HepG2 (cell line): ENCODE measurements around the gene SLC28A1. TPM values are rescaled to one million over a fixed set of nuclear protein-coding genes. Genes with fewer than 3 reads are reported as not detected.

ENCODE experiments used
- JUNB ChIP-seq: sonication (generic); formaldehyde crosslinking; IDR thresholded peaks from 2 replicates; pipeline ENCODE4 v1.8.0; 2022; ENCODE audit warnings: missing genetic modification reagents, mild to moderate bottlenecking, borderline replicate concordance
- KLF11 ChIP-seq: IDR thresholded peaks from 2 replicates; pipeline ENCODE4 v1.6.1; 2016; ENCODE audit warnings: missing compliant biosample characterization
- SALL1 ChIP-seq: sonication (generic); formaldehyde crosslinking; IDR thresholded peaks from 2 replicates; pipeline ENCODE4 v1.8.0; 2022; ENCODE audit warnings: mild to moderate bottlenecking, missing genetic modification reagents
- SKI ChIP-seq: fragments of 450-650 bp; IDR thresholded peaks from one replicate; pipeline ENCODE4 v1.6.1; 2018; ENCODE audit warnings: mild to moderate bottlenecking; ENCODE audit not compliant: partially characterized antibody
- SOX6 ChIP-seq, 2 experiments: fragments of 450-650 bp in 1 of 2; sonication (generic) in 1 of 2; formaldehyde crosslinking in 1 of 2; IDR thresholded peaks; 2 replicates each; pipeline versions ENCODE4 v1.4.0 to v1.6.1; 2017 to 2020; ENCODE audit warnings: antibody characterized with exemption in 1 of 2, mild to moderate bottlenecking in 1 of 2, missing genetic modification reagents in 1 of 2
- SUZ12 ChIP-seq: fragments of 150-350 bp; IDR thresholded peaks from 2 replicates; pipeline ENCODE4 v1.6.1; 2014; ENCODE audit warnings: low read depth, low read length
- TEAD2 ChIP-seq: sonication (generic); formaldehyde crosslinking; IDR thresholded peaks from 2 replicates; pipeline ENCODE4 v1.9.0; 2021; ENCODE audit warnings: missing genetic modification reagents
- XBP1 ChIP-seq: sonication (generic); formaldehyde crosslinking; IDR thresholded peaks from 2 replicates; pipeline ENCODE4 v1.5.0; 2020; ENCODE audit warnings: missing genetic modification reagents
- ZNF30 ChIP-seq: sonication (generic); formaldehyde crosslinking; IDR thresholded peaks from 2 replicates; pipeline ENCODE4 v1.5.0; 2020; ENCODE audit warnings: mild to moderate bottlenecking, missing genetic modification reagents
- ZNF431 ChIP-seq: sonication (generic); formaldehyde crosslinking; IDR thresholded peaks from 2 replicates; pipeline ENCODE4 v1.9.0; 2022; ENCODE audit warnings: missing genetic modification reagents, low read depth, mild to moderate bottlenecking, borderline replicate concordance
- ZNF441 ChIP-seq: sonication (generic); formaldehyde crosslinking; IDR thresholded peaks from 2 replicates; pipeline ENCODE4 v1.7.0; 2021; ENCODE audit warnings: missing genetic modification reagents, borderline replicate concordance
- ZNF891 ChIP-seq: sonication (generic); formaldehyde crosslinking; IDR thresholded peaks from 2 replicates; pipeline ENCODE4 v1.5.0; 2020; ENCODE audit warnings: mild to moderate bottlenecking, missing genetic modification reagents
- polyA plus RNA-seq, 8 experiments: library from polyadenylated mRNA; depleted of rRNA in 3 of 8; stranded (reverse) in 7 of 8; unstranded in 1 of 8; fragments of >200 nt; fragmentation: Illumina TruSeq in 4 of 8; extraction: Trizol in 4 of 8; gene quantifications; 2 replicates each; pipeline versions ENCODE4 v1.2.1 to v1.2.3, GENCODE V29; 2011 to 2016; ENCODE audit warnings: low read depth in 4 of 8, missing spikeins in 1 of 8, mixed read lengths in 1 of 8; ENCODE audit not compliant: insufficient read depth in 1 of 8
- total RNA-seq, 5 experiments: library from RNA; depleted of rRNA; stranded (reverse); fragments of >200 nt; fragmentation: Illumina TruSeq; extraction: Trizol; gene quantifications; 2 replicates each; pipeline ENCODE4 v1.2.3, GENCODE V29; 2016; ENCODE audit warnings: low read depth in 1 of 5
- TF ChIP-seq, protein P1 (sequence below): sonication (generic); formaldehyde crosslinking; IDR thresholded peaks from 2 replicates; pipeline ENCODE4 v1.4.0; 2020; ENCODE audit warnings: mild to moderate bottlenecking, missing genetic modification reagents
- TF ChIP-seq, protein P2 (sequence below): sonication (generic); formaldehyde crosslinking; IDR thresholded peaks from 2 replicates; pipeline ENCODE4 v1.5.0; 2020; ENCODE audit warnings: missing genetic modification reagents
- TF ChIP-seq, protein P3 (sequence below): IDR thresholded peaks from 2 replicates; pipeline ENCODE4 v1.6.1; 2016; ENCODE audit warnings: missing compliant biosample characterization, missing genetic modification reagents, borderline replicate concordance
- TF ChIP-seq, protein P4 (sequence below): sonication (generic); formaldehyde crosslinking; IDR thresholded peaks from 2 replicates; pipeline ENCODE4 v1.4.0; 2020; ENCODE audit warnings: mild to moderate bottlenecking, missing genetic modification reagents

SLC28A1 gene
- total and polyA plus RNA-seq, 2 of the 13 experiments (the other 11 are each of a cell fraction or from before 2014, with no cell fraction given) = 0.31 to 5.8 TPM

DNA sequence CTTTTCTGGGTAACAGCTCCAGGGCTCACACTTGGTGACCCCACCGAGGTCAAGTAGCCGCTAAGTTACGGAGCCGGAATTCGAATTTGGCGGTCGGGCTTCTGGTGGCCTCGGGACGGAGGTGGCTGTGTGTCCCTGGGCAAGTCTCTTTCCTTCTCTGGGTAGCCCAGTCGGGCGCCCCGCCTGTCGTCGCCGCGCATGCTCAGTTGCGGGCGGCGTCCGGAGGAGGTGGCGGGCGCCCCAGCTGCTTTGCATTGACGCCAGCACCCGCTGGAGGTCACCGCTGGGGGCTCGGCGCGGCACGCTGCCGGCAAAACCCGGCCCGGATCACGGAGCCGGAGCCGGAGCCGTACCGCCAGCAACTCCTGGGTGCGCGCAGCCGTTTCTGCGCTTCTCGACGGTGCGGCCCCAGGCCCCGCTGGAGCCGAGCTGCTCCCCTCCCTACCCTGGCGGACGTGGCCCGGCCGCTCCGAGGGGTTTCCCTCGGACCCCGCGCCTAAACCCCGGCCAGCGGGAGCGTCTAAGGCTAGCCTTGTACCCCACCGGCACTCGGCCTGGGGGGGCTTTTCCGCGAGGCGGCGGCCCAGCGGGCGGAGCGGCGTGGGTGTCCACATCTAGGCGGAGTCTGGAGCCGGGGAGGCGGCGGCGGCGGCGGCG lies 96.7 kb downstream of the SLC28A1 start (continued):
- TF ChIP-seq, protein P1, sequence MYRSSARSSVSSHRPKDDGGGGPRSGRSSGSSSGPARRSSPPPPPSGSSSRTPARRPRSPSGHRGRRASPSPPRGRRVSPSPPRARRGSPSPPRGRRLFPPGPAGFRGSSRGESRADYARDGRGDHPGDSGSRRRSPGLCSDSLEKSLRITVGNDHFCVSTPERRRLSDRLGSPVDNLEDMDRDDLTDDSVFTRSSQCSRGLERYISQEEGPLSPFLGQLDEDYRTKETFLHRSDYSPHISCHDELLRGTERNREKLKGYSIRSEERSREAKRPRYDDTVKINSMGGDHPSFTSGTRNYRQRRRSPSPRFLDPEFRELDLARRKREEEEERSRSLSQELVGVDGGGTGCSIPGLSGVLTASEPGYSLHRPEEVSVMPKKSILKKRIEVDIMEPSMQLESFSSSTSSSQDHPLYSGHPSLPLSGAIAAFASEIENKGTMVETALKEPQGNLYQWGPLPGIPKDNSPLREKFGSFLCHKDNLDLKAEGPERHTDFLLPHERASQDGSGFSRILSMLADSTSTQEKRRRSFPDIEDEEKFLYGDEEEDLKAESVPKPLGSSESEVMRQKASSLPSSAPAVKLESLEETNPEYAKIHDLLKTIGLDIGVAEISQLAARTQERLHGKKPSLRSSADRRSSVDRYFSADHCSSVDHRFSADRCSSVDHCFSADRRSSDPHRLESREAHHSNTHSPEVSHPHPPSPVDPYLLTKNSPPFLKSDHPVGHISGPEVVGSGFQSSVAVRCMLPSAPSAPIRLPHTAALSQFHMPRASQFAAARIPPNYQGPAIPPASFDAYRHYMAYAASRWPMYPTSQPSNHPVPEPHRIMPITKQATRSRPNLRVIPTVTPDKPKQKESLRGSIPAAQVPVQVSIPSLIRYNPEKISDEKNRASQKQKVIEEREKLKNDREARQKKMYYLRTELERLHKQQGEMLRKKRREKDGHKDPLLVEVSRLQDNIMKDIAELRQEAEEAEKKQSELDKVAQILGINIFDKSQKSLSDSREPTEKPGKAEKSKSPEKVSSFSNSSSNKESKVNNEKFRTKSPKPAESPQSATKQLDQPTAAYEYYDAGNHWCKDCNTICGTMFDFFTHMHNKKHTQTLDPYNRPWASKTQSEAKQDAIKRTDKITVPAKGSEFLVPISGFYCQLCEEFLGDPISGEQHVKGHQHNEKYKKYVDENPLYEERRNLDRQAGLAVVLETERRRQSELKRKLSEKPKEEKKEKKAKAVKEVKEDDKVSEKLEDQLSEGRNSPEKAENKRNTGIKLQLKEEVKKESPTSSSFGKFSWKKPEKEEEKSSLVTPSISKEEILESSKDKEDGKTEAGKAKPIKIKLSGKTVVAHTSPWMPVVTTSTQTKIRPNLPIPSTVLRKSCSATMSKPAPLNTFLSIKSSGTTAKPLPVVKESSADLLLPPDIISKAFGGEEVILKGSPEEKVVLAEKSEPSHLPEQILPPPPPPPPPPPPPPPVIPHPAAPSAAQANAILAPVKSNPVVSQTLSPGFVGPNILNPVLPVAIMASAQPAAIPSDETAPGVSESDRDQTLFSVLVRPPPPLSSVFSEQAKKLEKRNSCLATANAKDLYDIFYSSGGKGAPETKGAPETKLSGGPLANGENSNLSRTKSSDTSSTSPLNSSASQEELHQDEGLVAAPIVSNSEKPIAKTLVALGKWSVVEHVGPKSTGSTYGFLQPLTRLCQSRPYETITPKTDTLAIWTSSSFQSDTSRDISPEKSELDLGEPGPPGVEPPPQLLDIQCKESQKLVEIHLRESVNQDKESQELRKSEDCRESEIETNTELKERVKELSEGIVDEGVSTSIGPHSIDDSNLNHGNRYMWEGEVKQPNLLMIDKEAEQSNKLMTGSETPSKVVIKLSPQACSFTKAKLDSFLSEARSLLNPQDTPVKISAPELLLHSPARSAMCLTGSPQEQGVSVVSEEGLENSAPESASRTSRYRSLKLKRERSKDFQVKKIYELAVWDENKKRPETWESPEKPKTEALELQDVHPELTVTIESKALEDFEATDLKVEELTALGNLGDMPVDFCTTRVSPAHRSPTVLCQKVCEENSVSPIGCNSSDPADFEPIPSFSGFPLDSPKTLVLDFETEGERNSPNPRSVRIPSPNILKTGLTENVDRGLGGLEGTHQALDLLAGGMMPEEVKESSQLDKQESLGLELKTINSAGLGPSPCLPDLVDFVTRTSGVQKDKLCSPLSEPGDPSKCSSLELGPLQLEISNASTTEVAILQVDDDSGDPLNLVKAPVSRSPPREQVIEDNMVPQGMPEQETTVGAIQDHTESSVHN (CRISPR knock-in tag) = no peak
- TF ChIP-seq SKI = peak; percentile 87
- TF ChIP-seq TEAD2 (CRISPR knock-in tag) = no peak
- TF ChIP-seq ZNF431 (CRISPR knock-in tag) = no peak
- TF ChIP-seq, protein P2, sequence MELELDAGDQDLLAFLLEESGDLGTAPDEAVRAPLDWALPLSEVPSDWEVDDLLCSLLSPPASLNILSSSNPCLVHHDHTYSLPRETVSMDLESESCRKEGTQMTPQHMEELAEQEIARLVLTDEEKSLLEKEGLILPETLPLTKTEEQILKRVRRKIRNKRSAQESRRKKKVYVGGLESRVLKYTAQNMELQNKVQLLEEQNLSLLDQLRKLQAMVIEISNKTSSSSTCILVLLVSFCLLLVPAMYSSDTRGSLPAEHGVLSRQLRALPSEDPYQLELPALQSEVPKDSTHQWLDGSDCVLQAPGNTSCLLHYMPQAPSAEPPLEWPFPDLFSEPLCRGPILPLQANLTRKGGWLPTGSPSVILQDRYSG (CRISPR knock-in tag) = peak; percentile 77; the same call in 1 of the 2 replicates
- no peak for TF ChIP-seq SOX6 (IDR thresholded peaks at IDR 0.05)
- peak; percentile 69; the same call in 1 of the 2 replicates for TF ChIP-seq SOX6 (CRISPR knock-in tag; IDR thresholded peaks at IDR 0.05)
- no peak for TF ChIP-seq SUZ12
- TF ChIP-seq, protein P3, sequence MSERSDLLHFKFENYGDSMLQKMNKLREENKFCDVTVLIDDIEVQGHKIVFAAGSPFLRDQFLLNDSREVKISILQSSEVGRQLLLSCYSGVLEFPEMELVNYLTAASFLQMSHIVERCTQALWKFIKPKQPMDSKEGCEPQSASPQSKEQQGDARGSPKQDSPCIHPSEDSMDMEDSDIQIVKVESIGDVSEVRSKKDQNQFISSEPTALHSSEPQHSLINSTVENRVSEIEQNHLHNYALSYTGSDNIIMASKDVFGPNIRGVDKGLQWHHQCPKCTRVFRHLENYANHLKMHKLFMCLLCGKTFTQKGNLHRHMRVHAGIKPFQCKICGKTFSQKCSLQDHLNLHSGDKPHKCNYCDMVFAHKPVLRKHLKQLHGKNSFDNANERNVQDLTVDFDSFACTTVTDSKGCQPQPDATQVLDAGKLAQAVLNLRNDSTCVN = no peak; the same call in 1 of the 2 replicates
- no peak for TF ChIP-seq JUNB
- no peak; the same call in 1 of the 2 replicates for TF ChIP-seq ZNF441 (CRISPR knock-in tag)
- TF ChIP-seq, protein P4, sequence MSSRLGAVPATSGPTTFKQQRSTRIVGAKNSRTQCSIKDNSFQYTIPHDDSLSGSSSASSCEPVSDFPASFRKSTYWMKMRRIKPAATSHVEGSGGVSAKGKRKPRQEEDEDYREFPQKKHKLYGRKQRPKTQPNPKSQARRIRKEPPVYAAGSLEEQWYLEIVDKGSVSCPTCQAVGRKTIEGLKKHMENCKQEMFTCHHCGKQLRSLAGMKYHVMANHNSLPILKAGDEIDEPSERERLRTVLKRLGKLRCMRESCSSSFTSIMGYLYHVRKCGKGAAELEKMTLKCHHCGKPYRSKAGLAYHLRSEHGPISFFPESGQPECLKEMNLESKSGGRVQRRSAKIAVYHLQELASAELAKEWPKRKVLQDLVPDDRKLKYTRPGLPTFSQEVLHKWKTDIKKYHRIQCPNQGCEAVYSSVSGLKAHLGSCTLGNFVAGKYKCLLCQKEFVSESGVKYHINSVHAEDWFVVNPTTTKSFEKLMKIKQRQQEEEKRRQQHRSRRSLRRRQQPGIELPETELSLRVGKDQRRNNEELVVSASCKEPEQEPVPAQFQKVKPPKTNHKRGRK = no peak
- no peak for TF ChIP-seq ZNF30 (CRISPR knock-in tag)
- no peak for TF ChIP-seq KLF11 (CRISPR knock-in tag)
- 0 out of 2 replicates have a peak, but pooled peaks have one; percentile 22 for TF ChIP-seq ZNF891 (CRISPR knock-in tag)
- peak; percentile 80 for TF ChIP-seq SALL1 (CRISPR knock-in tag)
- TF ChIP-seq XBP1 = no peak
